Measurements from ENCODE around the gene ATF3.

- TF ChIP-seq POLR2A (IDR thresholded peaks at IDR 0.05) (no peak), CTCF (IDR thresholded peaks at IDR 0.05) (no peak)
Measured at GRCh38 chr1:212618466-212619210, 10.1 kb downstream of the ATF3 start.

Data from uterus (tissue), 2 donors.